ENCODE measurements around the gene CUX1. TPM values are rescaled to one million over a fixed set of nuclear protein-coding genes. Genes with fewer than 3 reads are reported as not detected.
A peak's percentile ranks its signal among the peaks of the same experiment; 100 is the strongest.

The CUX1 gene
- total and polyA plus RNA-seq, 10 of the 15 experiments (the other 5 are each of a cell fraction or from before 2014, with no cell fraction given), result 6.1 to 48.6 (median 25.9) TPM

GRCh38 chr7:102320181-102320580 lies 502.8 kb downstream of the CUX1 start:
- intact Hi-C loops (cut with micrococcal nuclease; ENCODE audit: unreplicated experiment), result no loop called here
- H3K36me3 ChIP-seq (ENCODE audit: control insufficient read depth in 2 of 2, insufficient read depth in 2 of 2, low read length in 1 of 2), result peaks cover 16 to 24% of the 10 kb centered on the region in 2 experiments
- TF ChIP-seq POLR2A (IDR thresholded peaks at IDR 0.05; ENCODE audit: low read depth, low read length) (0 out of 2 replicates have a peak, but pooled peaks have one; percentile 5), RELA (IDR thresholded peaks at IDR 0.05; ENCODE audit: borderline replicate concordance, partially characterized antibody) (no peak), KLF5 (IDR thresholded peaks at IDR 0.05; ENCODE audit: partially characterized antibody) (no peak)

GRCh38 chr7:102320601-102321350 lies 503.4 kb downstream of the CUX1 start:
- Histone ChIP-seq H3K9me3 (replicated peaks; ENCODE audit: control insufficient read depth, insufficient read depth, low read length) (no peaks in the 10 kb centered on the region), H3K27ac (ENCODE audit: control insufficient read depth, insufficient read depth) (no peak overlapping the region), H3K27me3 (replicated peaks in 1 of 2; ENCODE audit: control insufficient read depth in 2 of 2, insufficient read depth in 2 of 2, low read length in 1 of 2) (no peaks in the 10 kb centered on the region), H3K4me2 (ENCODE audit: control insufficient read depth, insufficient read depth) (no peak overlapping the region), H3K4me1 (ENCODE audit: control insufficient read depth, insufficient read depth, low read length) (no peaks in the 10 kb centered on the region), H2AFZ (ENCODE audit: control insufficient read depth, low read depth, low read length) (no peak overlapping the region), H3K79me2 (ENCODE audit: control insufficient read depth, insufficient read depth, low read length) (no peaks in the 10 kb centered on the region), H3K4me3 (no peak overlapping the region), H4K20me1 (ENCODE audit: control insufficient read depth, insufficient read depth) (no peaks in the 10 kb centered on the region; the same call in 1 of the 2 replicates), H3K9ac (ENCODE audit: control insufficient read depth, insufficient read depth, low read length) (no peak overlapping the region), H3K36me3 (ENCODE audit: control insufficient read depth in 2 of 2, insufficient read depth in 2 of 2, low read length in 1 of 2) (peaks cover 16 to 24% of the 10 kb centered on the region in 2 experiments)
- RAD21 ChIA-PET (ENCODE audit: unreplicated experiment), result no interaction called here
- BruUV-seq (replicated peaks), result no TSS peak
- ATAC-seq (no peak), FAIRE-seq (no peak), DNase-seq (ENCODE audit: low read depth, low spot score) (no peak)
- in situ Hi-C loops (cut with MboI), result no loop called here
- intact Hi-C loops (cut with micrococcal nuclease; ENCODE audit: unreplicated experiment), result no loop called here
- CTCF ChIA-PET, result no interaction called here
- TF ChIP-seq TARDBP (IDR thresholded peaks at IDR 0.05; ENCODE audit: borderline replicate concordance) (no peak), POLR2AphosphoS5 (IDR thresholded peaks at IDR 0.05; ENCODE audit: low read length) (peak; percentile 55; the same call in 1 of the 2 replicates), POU2F2 (IDR thresholded peaks at IDR 0.05; ENCODE audit: borderline replicate concordance, low read depth, low read length) (0 out of 3 replicates have a peak, but pooled peaks have one; percentile 10), BCL3 (IDR thresholded peaks at IDR 0.05; ENCODE audit: borderline replicate concordance, insufficient read depth, low read depth, low read length, poor library complexity, severe bottlenecking) (peak; percentile 99), PBX3 (IDR thresholded peaks at IDR 0.05; ENCODE audit: insufficient replicate concordance, low read depth, low read length) (peak; percentile 14), POLR2A (IDR thresholded peaks at IDR 0.05; ENCODE audit: low read depth, low read length) (peak; percentile 84), TCF3 (IDR thresholded peaks at IDR 0.05; ENCODE audit: borderline replicate concordance, insufficient read depth, low read depth, low read length) (peak; percentile 90), BACH1 (IDR thresholded peaks at IDR 0.05; ENCODE audit: borderline replicate concordance) (no peak), EZH2 (IDR thresholded peaks at IDR 0.05; ENCODE audit: borderline replicate concordance, control insufficient read depth, low read depth, low read length) (no peak)
- SMC1A ChIA-PET (ENCODE audit: uncharacterized antibody, unreplicated experiment), result no interaction called here
- 96% methylated on average over 27 of the region's 37 CpGs for WGBS (ENCODE audit: insufficient coverage, insufficient replicate concordance, low lambda C conversion rate, missing lambda C conversion rate)
- POLR2A ChIA-PET, result no interaction called here

More at GRCh38 chr7:102320181-102320580, 502.8 kb downstream of the CUX1 start:
- ChIA-PET CTCF (no interaction called here), RAD21 (ENCODE audit: unreplicated experiment) (no interaction called here), POLR2A (no interaction called here), SMC1A (ENCODE audit: uncharacterized antibody, unreplicated experiment) (no interaction called here)
- DNase-seq (ENCODE audit: low read depth, low spot score) (no peak), ATAC-seq (no peak), FAIRE-seq (no peak)
- no peak overlapping the region for H3K4me3 ChIP-seq
- 86% methylated on average over 14 of the region's 14 CpGs for WGBS (ENCODE audit: insufficient coverage, insufficient replicate concordance, low lambda C conversion rate, missing lambda C conversion rate)
- H2AFZ ChIP-seq (ENCODE audit: control insufficient read depth, low read depth, low read length), result no peak overlapping the region
- H3K4me2 ChIP-seq (ENCODE audit: control insufficient read depth, insufficient read depth), result no peak overlapping the region
- H3K27ac ChIP-seq (ENCODE audit: control insufficient read depth, insufficient read depth), result no peak overlapping the region
- no peaks in the 10 kb centered on the region for H3K4me1 ChIP-seq (ENCODE audit: control insufficient read depth, insufficient read depth, low read length)
- H3K27me3 ChIP-seq (replicated peaks in 1 of 2; ENCODE audit: control insufficient read depth in 2 of 2, insufficient read depth in 2 of 2, low read length in 1 of 2), result no peaks in the 10 kb centered on the region
- no peaks in the 10 kb centered on the region; the same call in 1 of the 2 replicates for H4K20me1 ChIP-seq (ENCODE audit: control insufficient read depth, insufficient read depth)
- no peaks in the 10 kb centered on the region for H3K79me2 ChIP-seq (ENCODE audit: control insufficient read depth, insufficient read depth, low read length)
- H3K9ac ChIP-seq (ENCODE audit: control insufficient read depth, insufficient read depth, low read length), result no peak overlapping the region
- no TSS peak for BruUV-seq (replicated peaks)
- no peaks in the 10 kb centered on the region for H3K9me3 ChIP-seq (replicated peaks; ENCODE audit: control insufficient read depth, insufficient read depth, low read length)
- in situ Hi-C loops (cut with MboI), result no loop called here
